OCI-LY1 (cell line): ENCODE data around the gene CD320.

Experiments used
- H2AFZ ChIP-seq: fragments of 200-600 bp; sonication (generic), shearing (Covaris generic); 2 replicates; pipeline ENCODE4 v1.6.0; 2014; ENCODE audit warnings: antibody characterized with exemption, mild to moderate bottlenecking, low read length
- H3F3A ChIP-seq: fragments of 200-600 bp; sonication (generic), shearing (Covaris generic); 2 replicates; pipeline ENCODE4 v1.6.0; 2014; ENCODE audit warnings: mild to moderate bottlenecking, antibody characterized with exemption, low read length, moderate library complexity; ENCODE audit not compliant: insufficient read depth
- H3K27ac ChIP-seq: fragments of 200-600 bp; sonication (generic); 2 replicates; pipeline ENCODE4 v1.5.1; 2014; ENCODE audit warnings: low read length, mixed run types, mild to moderate bottlenecking, low read depth; ENCODE audit not compliant: poor library complexity, severe bottlenecking
- H3K27me3 ChIP-seq: fragments of 200-600 bp; sonication (generic); 2 replicates; pipeline ENCODE4 v1.6.0; 2014; ENCODE audit warnings: antibody characterized with exemption, mild to moderate bottlenecking, low read length, moderate library complexity; ENCODE audit not compliant: insufficient read depth
- H3K36me3 ChIP-seq: fragments of 200-600 bp; sonication (generic); 2 replicates; pipeline ENCODE4 v1.6.1; 2014; ENCODE audit warnings: mild to moderate bottlenecking, antibody characterized with exemption, low read length, moderate library complexity, mixed read lengths; ENCODE audit not compliant: insufficient read depth
- H3K4me1 ChIP-seq: fragments of 200-600 bp; sonication (generic); 2 replicates; pipeline ENCODE4 v1.5.1; 2014; ENCODE audit warnings: mild to moderate bottlenecking, low read length, moderate library complexity; ENCODE audit not compliant: insufficient read depth, severe bottlenecking
- H3K4me2 ChIP-seq: fragments of 200-600 bp; sonication (generic), shearing (Covaris generic); 2 replicates; pipeline ENCODE4 v1.6.1; 2014; ENCODE audit warnings: low read length
- H3K4me3 ChIP-seq: fragments of 200-600 bp; sonication (generic); 2 replicates; pipeline ENCODE4 v1.5.1; 2014; ENCODE audit warnings: low read length, low read depth, mild to moderate bottlenecking, mixed read lengths; ENCODE audit not compliant: poor library complexity, severe bottlenecking
- H3K79me2 ChIP-seq: fragments of 200-600 bp; shearing (Covaris generic); 2 replicates; pipeline ENCODE4 v1.6.1; 2016; ENCODE audit warnings: mixed run types, low read length, mixed read lengths; ENCODE audit not compliant: insufficient read depth
- H3K9ac ChIP-seq: fragments of 200-600 bp; sonication (generic), shearing (Covaris generic); 2 replicates; pipeline ENCODE4 v1.6.1; 2014; ENCODE audit warnings: mild to moderate bottlenecking, low read length, mixed read lengths
- H3K9me2 ChIP-seq: fragments of 200-600 bp; sonication (generic), shearing (Covaris generic); 2 replicates; pipeline ENCODE4 v1.6.1; 2014; ENCODE audit warnings: low read depth, mild to moderate bottlenecking, low read length, mixed read lengths
- H3K9me3 ChIP-seq: fragments of 200-600 bp; shearing (Covaris generic); 2 replicates; pipeline ENCODE4 v1.6.1; 2014; ENCODE audit warnings: low read length, mixed read lengths
- H4K20me1 ChIP-seq: fragments of 200-600 bp; sonication (generic), shearing (Covaris generic); 2 replicates; pipeline ENCODE4 v1.6.0; 2016; ENCODE audit warnings: mild to moderate bottlenecking, low read length; ENCODE audit not compliant: insufficient read depth
- EZH2 ChIP-seq: fragments of 200-600 bp; sonication (generic), shearing (Covaris generic); IDR thresholded peaks from 2 replicates; pipeline ENCODE4 v1.8.0; 2017; ENCODE audit warnings: borderline replicate concordance, mixed run types, mild to moderate bottlenecking, antibody characterized with exemption, low read length, moderate library complexity, mixed read lengths
- TF ChIP-seq, protein P1 (sequence below): fragments of 200-600 bp; sonication (generic), shearing (Covaris generic); IDR thresholded peaks from 2 replicates; pipeline ENCODE4 v1.5.1; 2017; ENCODE audit warnings: mild to moderate bottlenecking, antibody characterized with exemption, low read length, moderate library complexity, mixed read lengths

Gene CD320

DNA sequence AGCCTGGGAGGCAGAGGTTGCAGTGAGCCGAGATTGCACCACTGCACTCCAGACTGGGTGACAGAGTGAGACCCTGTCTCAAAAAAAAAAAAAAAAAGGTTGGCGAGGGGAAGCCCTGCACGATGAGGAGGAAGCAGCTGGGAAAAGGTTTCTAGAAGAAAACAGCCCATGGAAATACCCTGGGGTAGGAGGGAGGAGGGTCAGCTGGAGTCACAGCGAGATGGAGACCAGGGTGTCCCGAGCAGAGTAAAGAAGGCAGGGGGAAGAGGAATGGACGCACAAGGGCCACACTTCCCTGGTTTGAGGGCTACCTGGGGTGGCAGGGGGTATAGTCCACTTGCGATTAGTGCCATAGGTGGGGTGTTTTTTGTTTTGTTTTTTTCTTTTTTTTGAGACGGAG lies 28.5 kb upstream of the CD320 start:
- TF ChIP-seq, protein P1, sequence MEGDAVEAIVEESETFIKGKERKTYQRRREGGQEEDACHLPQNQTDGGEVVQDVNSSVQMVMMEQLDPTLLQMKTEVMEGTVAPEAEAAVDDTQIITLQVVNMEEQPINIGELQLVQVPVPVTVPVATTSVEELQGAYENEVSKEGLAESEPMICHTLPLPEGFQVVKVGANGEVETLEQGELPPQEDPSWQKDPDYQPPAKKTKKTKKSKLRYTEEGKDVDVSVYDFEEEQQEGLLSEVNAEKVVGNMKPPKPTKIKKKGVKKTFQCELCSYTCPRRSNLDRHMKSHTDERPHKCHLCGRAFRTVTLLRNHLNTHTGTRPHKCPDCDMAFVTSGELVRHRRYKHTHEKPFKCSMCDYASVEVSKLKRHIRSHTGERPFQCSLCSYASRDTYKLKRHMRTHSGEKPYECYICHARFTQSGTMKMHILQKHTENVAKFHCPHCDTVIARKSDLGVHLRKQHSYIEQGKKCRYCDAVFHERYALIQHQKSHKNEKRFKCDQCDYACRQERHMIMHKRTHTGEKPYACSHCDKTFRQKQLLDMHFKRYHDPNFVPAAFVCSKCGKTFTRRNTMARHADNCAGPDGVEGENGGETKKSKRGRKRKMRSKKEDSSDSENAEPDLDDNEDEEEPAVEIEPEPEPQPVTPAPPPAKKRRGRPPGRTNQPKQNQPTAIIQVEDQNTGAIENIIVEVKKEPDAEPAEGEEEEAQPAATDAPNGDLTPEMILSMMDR, result no peak
- TF ChIP-seq EZH2, result no peak
- Histone ChIP-seq H3K27ac (no peak overlapping the region), H4K20me1 (no peaks in the 10 kb centered on the region), H3F3A (no peaks in the 10 kb centered on the region), H3K9ac (no peak overlapping the region), H3K4me1 (no peaks in the 10 kb centered on the region), H3K79me2 (no peaks in the 10 kb centered on the region), H3K27me3 (0 out of 2 replicates have a peak, but pooled peaks cover 7% of the 10 kb centered on the region), H3K36me3 (no peaks in the 10 kb centered on the region), H3K4me2 (no peak overlapping the region), H3K9me2 (no peaks in the 10 kb centered on the region), H3K9me3 (no peaks in the 10 kb centered on the region), H2AFZ (no peak overlapping the region), H3K4me3 (no peak overlapping the region)

DNA sequence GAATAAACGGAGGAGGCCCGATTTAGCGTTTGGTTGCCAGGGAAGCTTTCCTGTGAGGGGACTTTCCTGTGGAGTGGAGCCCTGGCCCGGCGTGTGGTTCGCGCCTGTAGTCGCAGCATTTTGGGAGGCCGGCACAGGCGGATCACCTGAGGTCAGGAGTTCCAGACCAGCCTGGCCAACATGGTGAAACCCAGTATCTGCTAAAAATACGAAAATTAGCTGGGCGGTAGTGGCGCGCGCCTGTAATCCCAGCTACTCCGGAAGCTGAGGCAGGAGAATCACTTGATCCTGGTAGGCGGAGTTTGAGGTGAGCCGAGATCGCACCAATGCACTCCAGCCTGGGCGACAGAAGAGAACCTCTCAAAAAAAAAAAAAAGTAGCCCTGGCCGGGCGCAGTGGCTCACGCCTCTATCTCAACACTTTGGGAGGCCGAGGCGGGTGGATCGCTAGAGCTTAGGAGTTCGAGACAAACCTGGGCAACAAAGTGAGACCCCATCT lies 28.0 kb upstream of the CD320 start:
- 0 out of 2 replicates have a peak, but pooled peaks cover 7% of the 10 kb centered on the region for H3K27me3 ChIP-seq
- no peak overlapping the region for H3K27ac ChIP-seq
- H3K4me1 ChIP-seq, result no peaks in the 10 kb centered on the region
- no peaks in the 10 kb centered on the region for H3K79me2 ChIP-seq
- TF ChIP-seq EZH2, result no peak
- TF ChIP-seq, protein P1, result no peak
- no peak overlapping the region for H3K9ac ChIP-seq
- no peaks in the 10 kb centered on the region for H3K36me3 ChIP-seq
- H2AFZ ChIP-seq, result no peak overlapping the region
- no peak overlapping the region for H3K4me2 ChIP-seq
- no peaks in the 10 kb centered on the region for H3K9me2 ChIP-seq
- H3F3A ChIP-seq, result no peaks in the 10 kb centered on the region
- H3K9me3 ChIP-seq, result no peaks in the 10 kb centered on the region
- H3K4me3 ChIP-seq, result no peak overlapping the region
- no peaks in the 10 kb centered on the region for H4K20me1 ChIP-seq

DNA sequence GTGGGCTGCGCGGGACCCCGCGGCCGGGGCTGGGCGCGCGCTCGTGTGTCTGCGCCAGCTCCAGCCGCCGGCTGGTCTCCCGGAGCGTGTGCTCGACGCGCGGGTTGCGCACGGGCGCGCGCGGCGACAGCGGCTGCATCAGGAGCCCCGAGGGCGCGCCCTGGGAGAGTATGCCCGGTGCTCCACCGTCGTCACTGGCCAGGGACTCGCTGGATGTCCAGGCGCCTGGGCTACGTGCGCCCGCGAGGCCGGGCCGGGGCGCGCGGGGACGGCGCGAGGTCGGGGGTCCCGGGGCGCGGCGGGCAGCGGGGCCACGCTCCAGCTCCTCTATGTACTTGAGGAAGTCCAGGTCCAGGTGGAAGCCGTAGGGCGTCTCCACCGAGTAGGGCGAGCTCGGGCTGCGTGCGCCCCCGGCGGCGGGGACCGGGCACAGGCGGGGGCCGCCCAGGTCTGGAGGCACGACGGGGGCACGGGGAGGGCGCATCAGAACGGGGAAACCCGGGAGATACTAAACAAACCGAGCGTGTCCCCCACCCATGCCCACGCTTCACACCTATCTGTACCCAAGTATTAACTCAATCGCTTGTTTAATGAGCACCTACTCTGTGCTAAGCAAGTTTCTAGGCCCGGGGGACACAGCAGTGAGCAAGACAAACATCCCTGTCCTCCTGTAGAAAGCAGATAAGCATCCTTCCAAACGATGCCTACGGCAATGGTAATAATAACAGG lies 27.3 kb upstream of the CD320 start:
- H3K27me3 ChIP-seq, result 0 out of 2 replicates have a peak, but pooled peaks cover 3% of the 10 kb centered on the region
- H3K4me2 ChIP-seq, result peak overlapping the region; percentile 50
- no peak overlapping the region for H2AFZ ChIP-seq
- H3K9me3 ChIP-seq, result no peaks in the 10 kb centered on the region
- peak overlapping the region; percentile 22 for H3K4me3 ChIP-seq
- H4K20me1 ChIP-seq, result no peaks in the 10 kb centered on the region
- no peak overlapping the region for H3K9ac ChIP-seq
- TF ChIP-seq, protein P1, result peak; percentile 20; the same call in 1 of the 2 replicates
- TF ChIP-seq EZH2, result no peak
- no peak overlapping the region for H3K27ac ChIP-seq
- no peaks in the 10 kb centered on the region for H3K36me3 ChIP-seq
- H3K9me2 ChIP-seq, result no peaks in the 10 kb centered on the region
- no peaks in the 10 kb centered on the region for H3K4me1 ChIP-seq
- H3F3A ChIP-seq, result no peaks in the 10 kb centered on the region
- H3K79me2 ChIP-seq, result no peaks in the 10 kb centered on the region
